ENCODE data around the gene TRNP1. TPM values are rescaled to one million over a fixed set of nuclear protein-coding genes. Genes with fewer than 3 reads are reported as not detected.

The TRNP1 gene
- total RNA-seq, 1 experiment from 2014 or later, result 6.5 TPM

DNA sequence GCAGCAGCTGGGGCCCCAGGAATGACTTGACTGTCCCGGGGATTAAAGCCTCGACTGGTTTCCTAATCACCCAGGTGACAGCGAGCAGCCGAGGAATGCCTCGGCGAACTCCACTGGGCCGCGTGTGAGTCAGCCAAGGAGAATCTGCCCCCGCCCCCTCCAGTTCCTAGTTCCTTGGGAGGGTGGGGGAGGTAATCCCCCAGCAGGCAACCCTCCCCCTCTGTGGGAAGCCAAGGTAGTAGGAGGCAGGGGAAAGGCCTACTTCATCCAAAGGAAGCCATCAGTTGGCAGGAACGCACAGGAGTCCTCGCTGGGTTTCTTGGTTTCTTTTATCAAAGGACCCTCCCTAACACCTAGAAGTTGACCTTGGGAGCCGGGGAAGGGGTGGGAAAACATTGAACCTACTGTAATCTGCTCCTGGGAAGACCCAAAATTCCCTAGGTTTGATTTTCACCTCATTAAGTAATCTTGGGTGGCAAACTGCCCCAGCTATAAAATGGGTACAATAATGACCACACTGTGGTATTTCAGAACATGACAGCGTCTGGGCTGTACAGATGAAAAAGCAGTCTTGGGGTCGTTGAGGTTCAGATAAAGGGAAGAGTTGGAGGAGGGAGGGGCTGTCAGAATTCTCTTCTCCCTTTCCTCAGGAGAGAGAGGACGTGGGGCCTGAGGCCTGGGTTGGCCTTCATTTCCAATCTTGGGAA, 17.7 kb downstream of the TRNP1 start:
- peak; percentile 91 to 96 for DNase-seq (ENCODE audit: low read depth in 1 of 2, low spot score in 2 of 2)
- peaks cover 3% of the 10 kb centered on the region for H3K36me3 ChIP-seq
- no peaks in the 10 kb centered on the region for H3K27me3 ChIP-seq (replicated peaks)
- peak overlapping the region; percentile 67 for H3K27ac ChIP-seq
- no peak overlapping the region for H3K4me3 ChIP-seq
- peaks cover 49% of the 10 kb centered on the region for H3K4me1 ChIP-seq (replicated peaks)
- no peaks in the 10 kb centered on the region for H3K9me3 ChIP-seq (replicated peaks)

DNA sequence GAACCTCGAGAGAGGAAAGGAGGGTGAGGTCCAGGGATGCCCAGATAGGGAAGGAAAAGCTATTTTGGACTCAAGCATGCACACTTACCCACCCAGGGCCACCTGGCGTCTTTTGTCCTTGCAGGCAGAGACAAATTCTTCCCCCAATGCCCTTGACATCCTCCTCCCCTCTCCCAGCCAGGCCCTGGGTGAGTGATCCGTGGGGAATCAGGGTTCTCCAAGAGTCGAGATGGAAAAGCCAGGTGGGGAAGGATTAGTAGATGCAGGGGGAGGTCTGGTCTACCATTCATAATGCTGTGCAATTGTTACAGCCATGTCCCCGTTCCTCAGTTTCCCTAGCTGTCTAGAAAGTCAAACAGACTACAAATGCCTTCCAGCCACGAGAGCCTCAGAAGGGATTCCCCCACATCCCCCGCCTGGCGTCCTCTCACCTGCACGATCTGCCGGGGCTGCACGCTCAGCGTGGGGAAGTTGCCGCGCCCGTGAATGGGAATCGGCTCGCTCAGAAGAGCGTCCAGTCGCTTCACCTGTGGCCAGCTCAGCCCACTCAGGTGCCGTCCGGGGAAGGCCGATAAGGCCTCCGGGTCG, 18.6 kb downstream of the TRNP1 start:
- H3K4me1 ChIP-seq (replicated peaks), result peaks cover 49% of the 10 kb centered on the region
- H3K36me3 ChIP-seq, result peaks cover 2% of the 10 kb centered on the region; the same call in 1 of the 2 replicates
- peak overlapping the region; percentile 35 for H3K4me3 ChIP-seq
- H3K27ac ChIP-seq, result peak overlapping the region; percentile 67
- no peak for DNase-seq (ENCODE audit: low read depth in 1 of 2, low spot score in 2 of 2)
- H3K9me3 ChIP-seq (replicated peaks), result no peaks in the 10 kb centered on the region
- H3K27me3 ChIP-seq (replicated peaks), result no peaks in the 10 kb centered on the region

- no peaks in the 10 kb centered on the region; the same call in 1 of the 2 replicates for H3K36me3 ChIP-seq
- no peak for DNase-seq (ENCODE audit: low read depth in 1 of 2, low spot score in 2 of 2)
- H3K27ac ChIP-seq, result no peak overlapping the region
- H3K4me1 ChIP-seq (replicated peaks), result peaks cover 31% of the 10 kb centered on the region
- H3K4me3 ChIP-seq, result no peak overlapping the region
- H3K27me3 ChIP-seq (replicated peaks), result no peaks in the 10 kb centered on the region
- no peaks in the 10 kb centered on the region for H3K9me3 ChIP-seq (replicated peaks)
Measured at GRCh38 chr1:27015260-27015659, 21.8 kb downstream of the TRNP1 start.

DNA sequence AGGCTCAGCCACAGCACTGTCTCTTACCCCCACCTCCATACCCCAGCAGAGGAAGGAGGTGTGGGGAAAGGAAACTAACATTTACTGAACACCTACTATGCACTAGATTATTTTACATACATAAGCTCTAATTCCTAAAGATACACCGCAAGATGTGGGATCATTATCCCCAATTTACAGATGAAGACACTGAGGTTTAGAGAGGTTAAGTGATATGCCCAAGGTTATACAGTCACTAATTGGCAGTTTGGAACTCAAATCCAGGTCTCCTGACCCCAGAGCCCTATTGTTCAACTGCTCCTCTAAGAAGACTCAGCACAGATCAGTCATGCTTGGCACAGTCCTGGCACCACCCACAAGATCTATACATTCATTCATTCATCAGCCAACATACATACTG, 22.9 kb downstream of the TRNP1 start:
- H3K27me3 ChIP-seq (replicated peaks), result no peaks in the 10 kb centered on the region
- H3K4me3 ChIP-seq, result no peak overlapping the region
- no peaks in the 10 kb centered on the region for H3K9me3 ChIP-seq (replicated peaks)
- no peaks in the 10 kb centered on the region; the same call in 1 of the 2 replicates for H3K36me3 ChIP-seq
- H3K4me1 ChIP-seq (replicated peaks), result peaks cover 20% of the 10 kb centered on the region
- H3K27ac ChIP-seq, result no peak overlapping the region
- no peak for DNase-seq (ENCODE audit: low read depth in 1 of 2, low spot score in 2 of 2)

DNA sequence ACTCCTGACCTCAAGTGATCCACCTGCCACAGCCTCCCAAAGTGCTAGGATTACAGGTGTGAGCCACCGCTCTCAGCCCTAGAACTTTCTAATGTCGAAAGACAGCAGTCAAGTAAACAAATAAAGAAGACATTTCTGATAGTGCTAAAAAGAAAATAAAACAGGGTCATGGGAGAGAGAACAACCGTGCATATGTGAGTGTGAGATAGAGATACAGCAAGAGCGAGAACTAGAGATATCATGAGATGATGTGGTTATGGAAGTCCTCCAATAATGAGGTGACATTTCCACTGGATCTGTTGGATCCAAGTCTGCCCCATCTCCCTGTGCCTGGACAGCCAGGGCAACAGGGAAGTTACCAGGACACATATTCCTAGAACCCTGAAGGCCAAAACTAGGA, 23.7 kb downstream of the TRNP1 start:
- Histone ChIP-seq H3K36me3 (no peaks in the 10 kb centered on the region; the same call in 1 of the 2 replicates), H3K27me3 (replicated peaks) (no peaks in the 10 kb centered on the region), H3K4me1 (replicated peaks) (peaks cover 11% of the 10 kb centered on the region), H3K4me3 (no peak overlapping the region), H3K9me3 (replicated peaks) (no peaks in the 10 kb centered on the region), H3K27ac (no peak overlapping the region)
- no peak for DNase-seq (ENCODE audit: low read depth in 1 of 2, low spot score in 2 of 2)

DNA sequence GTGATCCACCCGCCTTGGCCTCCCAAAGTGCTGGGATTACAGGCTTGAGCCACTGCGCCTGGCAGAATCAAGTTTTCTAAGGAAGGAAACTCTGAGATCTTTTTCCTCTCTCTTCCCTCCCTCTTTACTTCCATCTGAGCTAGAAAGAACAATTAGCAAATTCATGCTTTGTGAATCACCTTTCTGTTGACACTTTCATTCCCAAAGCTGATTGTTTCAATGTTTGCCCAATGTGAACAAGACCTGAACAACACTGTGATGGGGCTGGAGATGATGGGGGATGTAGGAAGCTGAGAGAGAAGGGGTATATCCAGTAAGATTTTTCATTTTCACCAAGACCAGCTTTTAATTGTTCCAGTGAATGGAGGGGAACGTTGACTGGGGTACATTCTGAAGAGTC, 24.8 kb downstream of the TRNP1 start:
- Histone ChIP-seq H3K27me3 (replicated peaks) (no peaks in the 10 kb centered on the region), H3K27ac (no peak overlapping the region), H3K36me3 (no peaks in the 10 kb centered on the region), H3K9me3 (replicated peaks) (no peaks in the 10 kb centered on the region), H3K4me1 (replicated peaks) (peaks cover under 1% of the 10 kb centered on the region), H3K4me3 (no peak overlapping the region)
- no peak for DNase-seq (ENCODE audit: low read depth in 1 of 2, low spot score in 2 of 2)

- no peaks in the 10 kb centered on the region for H3K27me3 ChIP-seq (replicated peaks)
- no peaks in the 10 kb centered on the region for H3K9me3 ChIP-seq (replicated peaks)
- H3K36me3 ChIP-seq, result no peaks in the 10 kb centered on the region
- H3K4me3 ChIP-seq, result no peak overlapping the region
- DNase-seq (ENCODE audit: low read depth in 1 of 2, low spot score in 2 of 2), result no peak
- no peak overlapping the region for H3K27ac ChIP-seq
- no peaks in the 10 kb centered on the region; the same call in 1 of the 2 replicates for H3K4me1 ChIP-seq (replicated peaks)
Measured at GRCh38 chr1:27021354-27022031, 28.0 kb downstream of the TRNP1 start.

- Histone ChIP-seq H3K4me1 (replicated peaks) (peaks cover 11% of the 10 kb centered on the region), H3K27me3 (replicated peaks) (no peaks in the 10 kb centered on the region), H3K4me3 (no peak overlapping the region), H3K36me3 (no peaks in the 10 kb centered on the region), H3K9me3 (replicated peaks) (no peaks in the 10 kb centered on the region), H3K27ac (no peak overlapping the region)
- DNase-seq (ENCODE audit: low read depth in 1 of 2, low spot score in 2 of 2), result no peak
Measured at GRCh38 chr1:27025718-27026117, 32.2 kb downstream of the TRNP1 start.

- Histone ChIP-seq H3K27me3 (replicated peaks) (no peaks in the 10 kb centered on the region), H3K27ac (no peak overlapping the region), H3K4me3 (no peak overlapping the region), H3K4me1 (replicated peaks) (peaks cover 19% of the 10 kb centered on the region), H3K36me3 (no peaks in the 10 kb centered on the region), H3K9me3 (replicated peaks) (no peaks in the 10 kb centered on the region)
- DNase-seq (ENCODE audit: low read depth in 1 of 2, low spot score in 2 of 2), result peak; percentile 44 to 81
Measured at GRCh38 chr1:27026621-27027574, 33.4 kb downstream of the TRNP1 start.

- Histone ChIP-seq H3K27me3 (replicated peaks) (no peaks in the 10 kb centered on the region), H3K36me3 (no peaks in the 10 kb centered on the region), H3K27ac (no peak overlapping the region), H3K4me3 (no peak overlapping the region), H3K4me1 (replicated peaks) (peaks cover 22% of the 10 kb centered on the region), H3K9me3 (replicated peaks) (no peaks in the 10 kb centered on the region)
- no peak for DNase-seq (ENCODE audit: low read depth in 1 of 2, low spot score in 2 of 2)
Measured at GRCh38 chr1:27027575-27028250, 34.2 kb downstream of the TRNP1 start.

DNA sequence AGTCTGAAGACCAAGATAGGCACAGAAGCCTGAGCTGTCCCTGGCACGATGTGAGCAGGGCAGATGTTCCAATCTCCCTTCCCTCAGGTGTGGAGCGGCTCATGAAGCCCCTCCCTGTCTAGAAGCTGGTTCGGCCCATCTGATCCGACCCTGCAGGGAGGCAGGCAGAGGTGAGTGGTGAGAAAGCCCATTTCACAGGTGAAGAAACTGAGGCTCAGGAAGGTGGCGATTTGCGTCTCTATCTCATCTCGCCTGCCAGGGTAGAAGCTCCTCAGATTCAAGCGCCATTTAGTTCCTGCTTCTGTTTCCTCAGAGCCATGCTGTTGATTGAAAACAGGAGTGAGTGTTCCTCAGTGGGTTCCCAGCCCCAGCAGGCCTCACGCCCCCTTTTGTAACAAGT, 36.0 kb downstream of the TRNP1 start:
- Histone ChIP-seq H3K9me3 (replicated peaks) (no peaks in the 10 kb centered on the region), H3K4me3 (no peak overlapping the region), H3K4me1 (replicated peaks) (peaks cover 22% of the 10 kb centered on the region), H3K27ac (no peak overlapping the region), H3K36me3 (no peaks in the 10 kb centered on the region), H3K27me3 (replicated peaks) (no peaks in the 10 kb centered on the region)
- DNase-seq (ENCODE audit: low read depth in 1 of 2, low spot score in 2 of 2), result no peak

GRCh38 chr1:27031235-27032118, 38.0 kb downstream of the TRNP1 start:
- Histone ChIP-seq H3K4me3 (peak overlapping the region; percentile 22), H3K27me3 (replicated peaks) (no peaks in the 10 kb centered on the region), H3K4me1 (replicated peaks) (peaks cover 22% of the 10 kb centered on the region), H3K36me3 (no peaks in the 10 kb centered on the region), H3K9me3 (replicated peaks) (no peaks in the 10 kb centered on the region), H3K27ac (peak overlapping the region; percentile 29)
- peak; percentile 82 to 90 for DNase-seq (ENCODE audit: low read depth in 1 of 2, low spot score in 2 of 2)

All from SJSA1 (cell line).